B cell (primary cell): ENCODE results near the gene ZNF280D.

Experiments
- CTCF ChIP-seq: fragments of 200-600 bp; IDR thresholded peaks from one replicate; pipeline ENCODE4 v1.8.0; 2022; ENCODE audit warnings: antibody characterized with exemption, mild to moderate bottlenecking
- EZH2 ChIP-seq: IDR thresholded peaks from 2 replicates; pipeline ENCODE4 v1.6.1; 2012; ENCODE audit warnings: borderline replicate concordance, low read depth, mild to moderate bottlenecking, moderate library complexity, low read length; ENCODE audit not compliant: insufficient read depth, poor library complexity, severe bottlenecking

- TF ChIP-seq CTCF (no peak), EZH2 (no peak)
Measured at GRCh38 chr15:56667517-56667916, 65.8 kb downstream of the ZNF280D start.
